SK-N-SH (cell line): ENCODE results near the gene FGD2.

ENCODE experiments used
- CHD2 ChIP-seq: fragments of 150-350 bp; IDR thresholded peaks from 2 replicates; pipeline ENCODE4 v1.6.1; 2018; ENCODE audit warnings: low read length; ENCODE audit not compliant: partially characterized antibody
- EZH2phosphoT487 ChIP-seq: fragments of 200-600 bp; sonication (generic); IDR thresholded peaks from 2 replicates; pipeline ENCODE4 v1.6.1; 2017; ENCODE audit warnings: low read depth, mixed run types, mild to moderate bottlenecking, antibody characterized with exemption, moderate library complexity, borderline replicate concordance
- FOXM1 ChIP-seq: IDR thresholded peaks from 2 replicates; pipeline ENCODE4 v1.4.0; 2012; ENCODE audit warnings: low read depth, mild to moderate bottlenecking
- GABPA ChIP-seq: IDR thresholded peaks from 2 replicates; pipeline ENCODE4 v1.4.0; 2012; ENCODE audit warnings: low read depth, mild to moderate bottlenecking
- POLR2AphosphoS5 ChIP-seq: IDR thresholded peaks from 2 replicates; pipeline ENCODE4 v1.6.1; 2012; ENCODE audit warnings: low read depth, low read length
- RAD21 ChIP-seq: IDR thresholded peaks from 2 replicates; pipeline ENCODE4 v1.6.1; 2012; ENCODE audit warnings: mild to moderate bottlenecking, low read length
- SIN3A ChIP-seq: IDR thresholded peaks from 2 replicates; pipeline ENCODE4 v1.6.1; 2012; ENCODE audit warnings: low read depth, mild to moderate bottlenecking, low read length, moderate library complexity, borderline replicate concordance
- SMC3 ChIP-seq: IDR thresholded peaks from 2 replicates; pipeline ENCODE4 v1.6.1; 2012; ENCODE audit warnings: low read depth, low read length, improper control_type of control experiment
- TAF1 ChIP-seq: IDR thresholded peaks from 2 replicates; pipeline ENCODE4 v1.6.1; 2012; ENCODE audit warnings: low read depth, mild to moderate bottlenecking, low read length, moderate library complexity, borderline replicate concordance
- TF ChIP-seq, protein P1 (sequence below): fragments of 200-600 bp; sonication (generic); IDR thresholded peaks from 2 replicates; pipeline ENCODE4 v1.6.1; 2017; ENCODE audit warnings: antibody characterized with exemption, mild to moderate bottlenecking, moderate library complexity
- TF ChIP-seq, protein P2 (sequence below): IDR thresholded peaks from 2 replicates; pipeline ENCODE4; 2012
- TF ChIP-seq, protein P3 (sequence below): IDR thresholded peaks from 2 replicates; pipeline ENCODE4 v1.6.1; 2012; ENCODE audit warnings: mild to moderate bottlenecking, low read depth, low read length, moderate library complexity
- TF ChIP-seq, protein P4 (sequence below): fragments of 150-350 bp; IDR thresholded peaks from 2 replicates; pipeline ENCODE4 v1.6.1; 2017; ENCODE audit warnings: antibody characterized with exemption, low read length, low read depth, borderline replicate concordance

DNA sequence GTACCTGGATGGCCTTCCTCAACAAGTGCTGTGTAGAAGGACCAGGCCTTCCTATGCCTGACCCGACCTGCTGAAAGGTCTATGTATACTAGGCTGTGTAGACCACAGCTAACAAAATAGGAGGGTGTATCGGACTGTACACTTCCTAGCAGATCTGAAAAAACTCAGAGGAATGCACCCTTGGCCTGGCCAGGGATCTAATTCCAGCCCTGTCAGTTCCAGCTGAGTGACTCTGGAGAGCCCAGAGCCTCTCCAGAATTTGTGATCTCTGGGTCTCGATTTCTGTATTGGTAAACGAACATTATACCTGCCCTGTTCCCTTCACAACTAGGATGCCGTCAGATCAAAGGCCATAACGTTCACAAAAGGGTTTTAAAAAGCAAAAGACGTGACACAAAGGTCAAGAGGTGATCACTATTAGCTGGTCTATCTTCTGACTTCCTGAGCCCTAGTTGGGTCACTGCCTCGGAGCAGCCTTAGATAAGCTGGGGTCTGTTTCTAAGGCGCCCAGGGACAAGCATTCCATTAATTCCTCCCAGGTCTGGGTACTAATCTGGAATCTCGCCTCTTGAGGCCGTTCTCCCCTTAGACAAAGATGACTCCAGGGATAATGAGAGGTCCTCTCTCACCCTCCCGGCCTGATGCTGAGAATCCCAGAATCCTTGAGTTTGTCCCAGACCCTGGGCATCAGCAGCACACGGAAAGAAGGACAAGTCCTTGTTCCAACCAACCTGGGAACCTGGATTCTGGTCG lies 33.4 kb upstream of the FGD2 start:
- TF ChIP-seq, protein P1, sequence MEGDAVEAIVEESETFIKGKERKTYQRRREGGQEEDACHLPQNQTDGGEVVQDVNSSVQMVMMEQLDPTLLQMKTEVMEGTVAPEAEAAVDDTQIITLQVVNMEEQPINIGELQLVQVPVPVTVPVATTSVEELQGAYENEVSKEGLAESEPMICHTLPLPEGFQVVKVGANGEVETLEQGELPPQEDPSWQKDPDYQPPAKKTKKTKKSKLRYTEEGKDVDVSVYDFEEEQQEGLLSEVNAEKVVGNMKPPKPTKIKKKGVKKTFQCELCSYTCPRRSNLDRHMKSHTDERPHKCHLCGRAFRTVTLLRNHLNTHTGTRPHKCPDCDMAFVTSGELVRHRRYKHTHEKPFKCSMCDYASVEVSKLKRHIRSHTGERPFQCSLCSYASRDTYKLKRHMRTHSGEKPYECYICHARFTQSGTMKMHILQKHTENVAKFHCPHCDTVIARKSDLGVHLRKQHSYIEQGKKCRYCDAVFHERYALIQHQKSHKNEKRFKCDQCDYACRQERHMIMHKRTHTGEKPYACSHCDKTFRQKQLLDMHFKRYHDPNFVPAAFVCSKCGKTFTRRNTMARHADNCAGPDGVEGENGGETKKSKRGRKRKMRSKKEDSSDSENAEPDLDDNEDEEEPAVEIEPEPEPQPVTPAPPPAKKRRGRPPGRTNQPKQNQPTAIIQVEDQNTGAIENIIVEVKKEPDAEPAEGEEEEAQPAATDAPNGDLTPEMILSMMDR, result no peak
- TF ChIP-seq FOXM1 (no peak), EZH2phosphoT487 (no peak), POLR2AphosphoS5 (no peak), CHD2 (no peak), SMC3 (no peak), GABPA (no peak), SIN3A (no peak), RAD21 (no peak), TAF1 (no peak)
- TF ChIP-seq, protein P2, sequence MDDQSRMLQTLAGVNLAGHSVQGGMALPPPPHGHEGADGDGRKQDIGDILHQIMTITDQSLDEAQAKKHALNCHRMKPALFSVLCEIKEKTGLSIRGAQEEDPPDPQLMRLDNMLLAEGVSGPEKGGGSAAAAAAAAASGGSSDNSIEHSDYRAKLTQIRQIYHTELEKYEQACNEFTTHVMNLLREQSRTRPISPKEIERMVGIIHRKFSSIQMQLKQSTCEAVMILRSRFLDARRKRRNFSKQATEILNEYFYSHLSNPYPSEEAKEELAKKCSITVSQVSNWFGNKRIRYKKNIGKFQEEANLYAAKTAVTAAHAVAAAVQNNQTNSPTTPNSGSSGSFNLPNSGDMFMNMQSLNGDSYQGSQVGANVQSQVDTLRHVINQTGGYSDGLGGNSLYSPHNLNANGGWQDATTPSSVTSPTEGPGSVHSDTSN, result no peak
- TF ChIP-seq, protein P3, sequence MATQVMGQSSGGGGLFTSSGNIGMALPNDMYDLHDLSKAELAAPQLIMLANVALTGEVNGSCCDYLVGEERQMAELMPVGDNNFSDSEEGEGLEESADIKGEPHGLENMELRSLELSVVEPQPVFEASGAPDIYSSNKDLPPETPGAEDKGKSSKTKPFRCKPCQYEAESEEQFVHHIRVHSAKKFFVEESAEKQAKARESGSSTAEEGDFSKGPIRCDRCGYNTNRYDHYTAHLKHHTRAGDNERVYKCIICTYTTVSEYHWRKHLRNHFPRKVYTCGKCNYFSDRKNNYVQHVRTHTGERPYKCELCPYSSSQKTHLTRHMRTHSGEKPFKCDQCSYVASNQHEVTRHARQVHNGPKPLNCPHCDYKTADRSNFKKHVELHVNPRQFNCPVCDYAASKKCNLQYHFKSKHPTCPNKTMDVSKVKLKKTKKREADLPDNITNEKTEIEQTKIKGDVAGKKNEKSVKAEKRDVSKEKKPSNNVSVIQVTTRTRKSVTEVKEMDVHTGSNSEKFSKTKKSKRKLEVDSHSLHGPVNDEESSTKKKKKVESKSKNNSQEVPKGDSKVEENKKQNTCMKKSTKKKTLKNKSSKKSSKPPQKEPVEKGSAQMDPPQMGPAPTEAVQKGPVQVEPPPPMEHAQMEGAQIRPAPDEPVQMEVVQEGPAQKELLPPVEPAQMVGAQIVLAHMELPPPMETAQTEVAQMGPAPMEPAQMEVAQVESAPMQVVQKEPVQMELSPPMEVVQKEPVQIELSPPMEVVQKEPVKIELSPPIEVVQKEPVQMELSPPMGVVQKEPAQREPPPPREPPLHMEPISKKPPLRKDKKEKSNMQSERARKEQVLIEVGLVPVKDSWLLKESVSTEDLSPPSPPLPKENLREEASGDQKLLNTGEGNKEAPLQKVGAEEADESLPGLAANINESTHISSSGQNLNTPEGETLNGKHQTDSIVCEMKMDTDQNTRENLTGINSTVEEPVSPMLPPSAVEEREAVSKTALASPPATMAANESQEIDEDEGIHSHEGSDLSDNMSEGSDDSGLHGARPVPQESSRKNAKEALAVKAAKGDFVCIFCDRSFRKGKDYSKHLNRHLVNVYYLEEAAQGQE, result no peak
- TF ChIP-seq, protein P4, sequence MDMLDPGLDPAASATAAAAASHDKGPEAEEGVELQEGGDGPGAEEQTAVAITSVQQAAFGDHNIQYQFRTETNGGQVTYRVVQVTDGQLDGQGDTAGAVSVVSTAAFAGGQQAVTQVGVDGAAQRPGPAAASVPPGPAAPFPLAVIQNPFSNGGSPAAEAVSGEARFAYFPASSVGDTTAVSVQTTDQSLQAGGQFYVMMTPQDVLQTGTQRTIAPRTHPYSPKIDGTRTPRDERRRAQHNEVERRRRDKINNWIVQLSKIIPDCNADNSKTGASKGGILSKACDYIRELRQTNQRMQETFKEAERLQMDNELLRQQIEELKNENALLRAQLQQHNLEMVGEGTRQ, result no peak
